Hepatocyte (in vitro differentiated cells): ENCODE results near the gene SCN3A. TPM values are rescaled to one million over a fixed set of nuclear protein-coding genes. Genes with fewer than 3 reads are reported as not detected.

Experiments
- DNase-seq: peaks from one replicate; pipeline ENCODE4 v3.0.0-alpha.2; 2016; ENCODE audit warnings: low spot score
- H2AFZ ChIP-seq: fragments of 200-600 bp; sonication (generic); 2 replicates; pipeline ENCODE4 v1.6.0; 2016; ENCODE audit warnings: antibody characterized with exemption, mild to moderate bottlenecking
- H3K27ac ChIP-seq: fragments of 200-600 bp; sonication (generic); 2 replicates; pipeline ENCODE4 v1.5.1; 2016; ENCODE audit warnings: mild to moderate bottlenecking
- H3K27me3 ChIP-seq: fragments of 200-600 bp; sonication (generic); 2 replicates; pipeline ENCODE4 v1.6.1; 2016
- H3K36me3 ChIP-seq: fragments of 200-600 bp; sonication (generic); replicated peaks from 2 replicates; pipeline ENCODE4 v1.5.1; 2016; ENCODE audit warnings: low read depth; ENCODE audit not compliant: insufficient read depth
- H3K4me1 ChIP-seq: fragments of 200-600 bp; sonication (generic); 2 replicates; pipeline ENCODE4 v1.5.1; 2016; ENCODE audit warnings: mild to moderate bottlenecking, moderate library complexity; ENCODE audit not compliant: insufficient read depth
- H3K4me2 ChIP-seq: fragments of 200-600 bp; sonication (generic); 2 replicates; pipeline ENCODE4 v1.6.0; 2016
- H3K4me3 ChIP-seq: fragments of 200-600 bp; sonication (generic); 2 replicates; pipeline ENCODE4 v1.5.1; 2016; ENCODE audit warnings: mild to moderate bottlenecking
- H3K79me2 ChIP-seq: fragments of 200-600 bp; sonication (generic); 2 replicates; pipeline ENCODE4 v1.6.0; 2017; ENCODE audit warnings: mild to moderate bottlenecking
- H3K9me2 ChIP-seq: fragments of 200-600 bp; sonication (generic); replicated peaks from 2 replicates; pipeline ENCODE4 v1.6.0; 2017; ENCODE audit warnings: mild to moderate bottlenecking; ENCODE audit not compliant: insufficient read depth
- H3K9me3 ChIP-seq: fragments of 200-600 bp; sonication (generic); 2 replicates; pipeline ENCODE4 v1.5.1; 2016; ENCODE audit warnings: low read depth, mild to moderate bottlenecking
- H4K20me1 ChIP-seq: fragments of 200-600 bp; sonication (generic); 2 replicates; pipeline ENCODE4 v1.6.0; 2016; ENCODE audit warnings: mild to moderate bottlenecking; ENCODE audit not compliant: insufficient read depth, poor library complexity, severe bottlenecking
- CTCF ChIP-seq: fragments of 200-600 bp; sonication (generic); IDR thresholded peaks from 2 replicates; pipeline ENCODE4 v1.5.1; 2016; ENCODE audit warnings: antibody characterized with exemption, mild to moderate bottlenecking; ENCODE audit not compliant: poor library complexity
- EZH2 ChIP-seq: fragments of 200-600 bp; sonication (generic); IDR thresholded peaks from 2 replicates; pipeline ENCODE4 v1.6.1; 2016; ENCODE audit warnings: antibody characterized with exemption, mild to moderate bottlenecking, borderline replicate concordance
- EZH2phosphoT487 ChIP-seq: fragments of 200-600 bp; sonication (generic); IDR thresholded peaks from one replicate; pipeline ENCODE4 v1.6.1; 2018; ENCODE audit warnings: antibody characterized with exemption, mild to moderate bottlenecking, low read depth, moderate library complexity; ENCODE audit not compliant: unreplicated experiment, severe bottlenecking
- WGBS: methylation state at CpG from one replicate; pipeline ENCODE4 v1.1.6; 2016; ENCODE audit warnings: low lambda C conversion rate; ENCODE audit errors: missing lambda C conversion rate; 5-methylcytosine and 5-hydroxymethylcytosine counted together
- polyA plus RNA-seq: library from polyadenylated mRNA; unstranded; fragments of >200 nt; fragmentation: Nextera tagmentation; extraction: Ambion mirVana; gene quantifications from 2 replicates; pipeline ENCODE4 v1.2.1, GENCODE V29; 2016
- total RNA-seq: library from RNA; depleted of rRNA; stranded (reverse); fragments of >200 nt; gene quantifications from 2 replicates; pipeline ENCODE4 v1.2.3, GENCODE V29; 2014

Gene SCN3A
- total and polyA plus RNA-seq, 2 experiments from 2014 or later = 3.0 to 14.5 TPM

GRCh38 chr2:165163761-165164160 is 40.1 kb downstream of the SCN3A start:
- Histone ChIP-seq H3K4me1 (no peaks in the 10 kb centered on the region), H3K27me3 (no peaks in the 10 kb centered on the region), H3K79me2 (no peaks in the 10 kb centered on the region), H3K4me2 (no peak overlapping the region), H3K36me3 (no peaks in the 10 kb centered on the region), H3K4me3 (no peak overlapping the region), H2AFZ (no peak overlapping the region), H3K9me3 (no peaks in the 10 kb centered on the region), H4K20me1 (no peaks in the 10 kb centered on the region), H3K9me2 (no peaks in the 10 kb centered on the region), H3K27ac (no peak overlapping the region)
- DNase-seq = no peak
- TF ChIP-seq EZH2 (no peak), EZH2phosphoT487 (no peak), CTCF (no peak)
- 88% methylated on average over 2 of the region's 2 CpGs for WGBS

GRCh38 chr2:165162466-165162865 is 41.4 kb downstream of the SCN3A start:
- Histone ChIP-seq H4K20me1 (no peaks in the 10 kb centered on the region), H3K36me3 (no peaks in the 10 kb centered on the region), H3K4me1 (no peaks in the 10 kb centered on the region), H3K9me3 (no peaks in the 10 kb centered on the region), H3K79me2 (no peaks in the 10 kb centered on the region), H3K4me3 (no peak overlapping the region), H2AFZ (no peak overlapping the region), H3K9me2 (no peaks in the 10 kb centered on the region), H3K4me2 (no peak overlapping the region), H3K27ac (no peak overlapping the region), H3K27me3 (no peaks in the 10 kb centered on the region)
- no peak for TF ChIP-seq CTCF
- no peak for TF ChIP-seq EZH2
- no peak for TF ChIP-seq EZH2phosphoT487
- no peak for DNase-seq
- 91% methylated on average over 3 of the region's 3 CpGs for WGBS

GRCh38 chr2:165161510-165161909 is 42.3 kb downstream of the SCN3A start:
- Histone ChIP-seq H3K27me3 (no peaks in the 10 kb centered on the region), H3K36me3 (no peaks in the 10 kb centered on the region), H3K79me2 (no peaks in the 10 kb centered on the region), H4K20me1 (no peaks in the 10 kb centered on the region), H3K9me3 (no peaks in the 10 kb centered on the region), H3K27ac (no peak overlapping the region), H3K4me2 (no peak overlapping the region), H3K4me1 (no peaks in the 10 kb centered on the region), H3K4me3 (no peak overlapping the region), H3K9me2 (no peaks in the 10 kb centered on the region), H2AFZ (no peak overlapping the region)
- no peak for DNase-seq
- 81% methylated on average over 2 of the region's 2 CpGs for WGBS
- TF ChIP-seq EZH2phosphoT487 = no peak
- TF ChIP-seq CTCF = no peak
- no peak for TF ChIP-seq EZH2

- Histone ChIP-seq H3K36me3 (no peaks in the 10 kb centered on the region), H3K4me3 (no peak overlapping the region), H3K9me2 (no peaks in the 10 kb centered on the region), H3K79me2 (no peaks in the 10 kb centered on the region), H3K27ac (no peak overlapping the region), H3K4me2 (no peak overlapping the region), H3K27me3 (no peaks in the 10 kb centered on the region), H2AFZ (no peak overlapping the region), H4K20me1 (no peaks in the 10 kb centered on the region), H3K4me1 (no peaks in the 10 kb centered on the region), H3K9me3 (no peaks in the 10 kb centered on the region)
- WGBS = 95% methylated on average over 4 of the region's 4 CpGs
- DNase-seq = no peak
- TF ChIP-seq EZH2 = no peak
- TF ChIP-seq CTCF = no peak
- TF ChIP-seq EZH2phosphoT487 = no peak
Measured at GRCh38 chr2:165157160-165157559, 46.7 kb downstream of the SCN3A start.
